ENCODE data around the gene HERC6. TPM values are rescaled to one million over a fixed set of nuclear protein-coding genes. Genes with fewer than 3 reads are reported as not detected.
A peak's percentile ranks its signal among the peaks of the same experiment; 100 is the strongest.

HERC6 gene
- total RNA-seq, 1 experiment from 2014 or later, result 4.9 TPM

- Histone ChIP-seq H3K9me2 (ENCODE audit: insufficient read depth) (no peaks in the 10 kb centered on the region), H3F3A (ENCODE audit: insufficient read depth, low read depth) (no peaks in the 10 kb centered on the region), H3K4me2 (no peak overlapping the region), H3K4me1 (replicated peaks; ENCODE audit: insufficient read depth) (no peaks in the 10 kb centered on the region), H4K20me1 (ENCODE audit: insufficient read depth) (no peaks in the 10 kb centered on the region), H3K36me3 (ENCODE audit: low read depth) (no peaks in the 10 kb centered on the region), H3K79me2 (ENCODE audit: low read depth) (no peaks in the 10 kb centered on the region), H3K4me3 (no peak overlapping the region), H3K27ac (no peak overlapping the region), H3K9me3 (ENCODE audit: insufficient read depth, low read depth) (no peaks in the 10 kb centered on the region), H3K27me3 (ENCODE audit: insufficient read depth, low read depth) (no peaks in the 10 kb centered on the region), H2AFZ (no peak overlapping the region)
- CTCF ChIA-PET, result no interaction called here
- POLR2A ChIA-PET (ENCODE audit: unreplicated experiment), result no interaction called here
- BruUV-seq (replicated peaks), result no TSS peak
- intact Hi-C loops (cut with micrococcal nuclease; ENCODE audit: unreplicated experiment), result no loop called here
- no peak for TF ChIP-seq EZH2 (IDR thresholded peaks at IDR 0.05; ENCODE audit: low read depth)
- no peak for TF ChIP-seq CTCF (conservative IDR thresholded peaks at IDR 0.05)
- no peak for DNase-seq
These were observed 72.6 kb downstream of the HERC6 start for GRCh38 chr4:88451205-88451604.

- no TSS peak for BruUV-seq (replicated peaks)
- CTCF ChIA-PET, result no interaction called here
- intact Hi-C loops (cut with micrococcal nuclease; ENCODE audit: unreplicated experiment), result no loop called here
These were observed 74.3 kb downstream of the HERC6 start for GRCh38 chr4:88452912-88453311.

GRCh38 chr4:88456670-88457306 is 78.1 kb downstream of the HERC6 start, which contains the start of gene HERC5:
Gene HERC5, plus strand, starts transcription at chr4:88457119. Its CDS starts 151 bp downstream, at chr4:88457270.
- Histone ChIP-seq H3K4me2 (peak within 1 kb of the TSS; percentile 70), H3K4me1 (replicated peaks; ENCODE audit: insufficient read depth) (no peaks in the 10 kb centered on the region), H3K27ac (no peak within 1 kb of the TSS), H3K36me3 (ENCODE audit: low read depth) (no peaks in the 10 kb centered on the region), H3K9me3 (ENCODE audit: insufficient read depth, low read depth) (no peaks in the 10 kb centered on the region), H4K20me1 (ENCODE audit: insufficient read depth) (no peaks in the 10 kb centered on the region), H3K79me2 (ENCODE audit: low read depth) (no peaks in the 10 kb centered on the region), H3K4me3 (peak within 1 kb of the TSS; percentile 56; the same call in 1 of the 2 replicates), H3F3A (ENCODE audit: insufficient read depth, low read depth) (no peaks in the 10 kb centered on the region; the same call in 1 of the 2 replicates), H3K27me3 (ENCODE audit: insufficient read depth, low read depth) (no peaks in the 10 kb centered on the region), H2AFZ (peak within 1 kb of the TSS; percentile 82), H3K9me2 (ENCODE audit: insufficient read depth) (no peaks in the 10 kb centered on the region)
- BruUV-seq (replicated peaks), result no TSS peak
- POLR2A ChIA-PET (ENCODE audit: unreplicated experiment), result interaction anchor here (0.6 kb wide), 1 partner anchor 136 kb away, joined by 5 read pairs; no protein-coding TSS in a partner anchor
- CTCF ChIA-PET, result interaction anchor here (0.6 to 1.3 kb wide), 3 partner anchors 22 to 915 kb away, joined by 3 read pairs; no protein-coding TSS in a partner anchor
- TF ChIP-seq EZH2 (IDR thresholded peaks at IDR 0.05; ENCODE audit: low read depth) (no peak), CTCF (conservative IDR thresholded peaks at IDR 0.05) (peak; percentile 65)
- peak; percentile 85 to 86 for DNase-seq
- intact Hi-C loops (cut with micrococcal nuclease; ENCODE audit: unreplicated experiment), result loop anchor here (1.0 to 5.0 kb wide), 4 partner anchors 61 to 237 kb away; partner anchors contain the start of gene PPM1K

More at GRCh38 chr4:88452912-88453311, 74.3 kb downstream of the HERC6 start:
- H3K27ac ChIP-seq, result no peak overlapping the region
- POLR2A ChIA-PET (ENCODE audit: unreplicated experiment), result no interaction called here
- H3K27me3 ChIP-seq (ENCODE audit: insufficient read depth, low read depth), result no peaks in the 10 kb centered on the region
- H3K4me1 ChIP-seq (replicated peaks; ENCODE audit: insufficient read depth), result no peaks in the 10 kb centered on the region
- TF ChIP-seq CTCF (conservative IDR thresholded peaks at IDR 0.05) (no peak), EZH2 (IDR thresholded peaks at IDR 0.05; ENCODE audit: low read depth) (no peak)
- no peaks in the 10 kb centered on the region for H4K20me1 ChIP-seq (ENCODE audit: insufficient read depth)
- no peaks in the 10 kb centered on the region for H3K36me3 ChIP-seq (ENCODE audit: low read depth)
- no peaks in the 10 kb centered on the region for H3K9me2 ChIP-seq (ENCODE audit: insufficient read depth)
- no peak overlapping the region for H3K4me3 ChIP-seq
- no peaks in the 10 kb centered on the region for H3F3A ChIP-seq (ENCODE audit: insufficient read depth, low read depth)
- no peak overlapping the region for H2AFZ ChIP-seq
- H3K4me2 ChIP-seq, result no peak overlapping the region
- DNase-seq, result no peak
- H3K9me3 ChIP-seq (ENCODE audit: insufficient read depth, low read depth), result no peaks in the 10 kb centered on the region
- no peaks in the 10 kb centered on the region for H3K79me2 ChIP-seq (ENCODE audit: low read depth)
